A673 (cell line): ENCODE measurements around the gene AMOTL1.

Source experiments
- EZH2 ChIP-seq: fragments of 200-600 bp; sonication (generic); IDR thresholded peaks from 2 replicates; pipeline ENCODE4 v1.6.1; 2017; ENCODE audit warnings: borderline replicate concordance, low read depth, mild to moderate bottlenecking, mixed read lengths, antibody characterized with exemption, low read length; ENCODE audit not compliant: poor library complexity, severe bottlenecking
- TF ChIP-seq, protein P1 (sequence below): fragments of 300-800, 200-600 bp; sonication (generic); conservative IDR thresholded peaks from 2 replicates; pipeline ENCODE4 v1.5.1; 2017; ENCODE audit warnings: low read depth, mild to moderate bottlenecking, antibody characterized with exemption, low read length, moderate library complexity, mixed read lengths

DNA sequence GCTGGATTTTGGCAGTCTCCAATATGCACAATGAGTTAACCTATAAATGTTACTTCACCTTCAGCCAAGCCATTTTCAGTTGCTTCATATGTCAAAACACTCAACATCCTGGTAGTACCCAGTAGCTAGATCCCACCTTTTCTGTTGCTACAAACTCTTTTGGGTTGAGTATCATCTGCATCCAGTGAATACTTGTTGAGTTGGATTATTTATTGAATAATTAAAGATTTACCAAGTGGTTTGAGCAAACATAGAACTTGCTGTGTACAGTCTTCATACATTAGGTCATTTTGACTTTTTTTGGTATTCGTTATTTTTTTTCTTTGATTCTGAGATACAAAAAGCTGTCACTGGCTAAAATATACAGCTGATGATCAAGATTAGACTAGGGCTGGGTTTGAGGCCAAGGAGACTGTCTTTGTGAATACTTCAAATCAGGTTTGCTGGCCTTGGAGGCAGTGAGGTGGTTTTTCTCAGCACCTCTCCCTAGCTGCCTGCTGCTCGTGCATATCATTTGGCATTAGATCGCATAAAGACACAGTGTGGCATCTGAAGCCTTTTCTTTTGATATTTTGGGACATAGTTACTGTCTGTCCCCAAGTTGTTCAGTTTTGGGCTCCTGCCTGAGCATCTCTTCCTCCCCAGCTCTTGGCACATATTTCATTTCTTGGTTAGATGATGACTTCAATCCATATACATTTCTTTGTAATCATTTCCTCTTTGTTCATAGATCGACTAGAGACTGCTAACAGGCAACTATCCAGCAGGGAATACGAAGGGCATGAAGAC is 62.8 kb downstream of the AMOTL1 start:
- TF ChIP-seq, protein P1, sequence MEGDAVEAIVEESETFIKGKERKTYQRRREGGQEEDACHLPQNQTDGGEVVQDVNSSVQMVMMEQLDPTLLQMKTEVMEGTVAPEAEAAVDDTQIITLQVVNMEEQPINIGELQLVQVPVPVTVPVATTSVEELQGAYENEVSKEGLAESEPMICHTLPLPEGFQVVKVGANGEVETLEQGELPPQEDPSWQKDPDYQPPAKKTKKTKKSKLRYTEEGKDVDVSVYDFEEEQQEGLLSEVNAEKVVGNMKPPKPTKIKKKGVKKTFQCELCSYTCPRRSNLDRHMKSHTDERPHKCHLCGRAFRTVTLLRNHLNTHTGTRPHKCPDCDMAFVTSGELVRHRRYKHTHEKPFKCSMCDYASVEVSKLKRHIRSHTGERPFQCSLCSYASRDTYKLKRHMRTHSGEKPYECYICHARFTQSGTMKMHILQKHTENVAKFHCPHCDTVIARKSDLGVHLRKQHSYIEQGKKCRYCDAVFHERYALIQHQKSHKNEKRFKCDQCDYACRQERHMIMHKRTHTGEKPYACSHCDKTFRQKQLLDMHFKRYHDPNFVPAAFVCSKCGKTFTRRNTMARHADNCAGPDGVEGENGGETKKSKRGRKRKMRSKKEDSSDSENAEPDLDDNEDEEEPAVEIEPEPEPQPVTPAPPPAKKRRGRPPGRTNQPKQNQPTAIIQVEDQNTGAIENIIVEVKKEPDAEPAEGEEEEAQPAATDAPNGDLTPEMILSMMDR, result no peak
- no peak for TF ChIP-seq EZH2
